AG09319 (cell line): ENCODE measurements around the gene KCTD21.
"Not testable (repeated sequence)": the region's sequence is repeated elsewhere in the genome, so short reads cannot be mapped to it uniquely, and the experiment has no call there.

Experiments used
- DNase-seq: peaks from one replicate; pipeline ENCODE4 v3.0.0-alpha.2; 2010; ENCODE audit warnings: low read depth; ENCODE audit errors: extremely low read depth
- CTCF ChIP-seq: IDR thresholded peaks from 2 replicates; pipeline ENCODE4 v1.5.1; 2011; ENCODE audit warnings: low read depth, mild to moderate bottlenecking, inconsistent platforms, low read length, moderate library complexity

KCTD21 gene

GRCh38 chr11:78177216-78177615 is 11.2 kb downstream of the KCTD21 start:
- TF ChIP-seq CTCF: no peak
- DNase-seq: no peak

GRCh38 chr11:78176605-78177141 is 11.8 kb downstream of the KCTD21 start:
- DNase-seq: no peak
- TF ChIP-seq CTCF: no peak

- not testable (repeated sequence) for DNase-seq
Observed at GRCh38 chr11:78175862-78176261, 12.6 kb downstream of the KCTD21 start.

GRCh38 chr11:78171951-78172350 is 16.5 kb downstream of the KCTD21 start:
- no peak for TF ChIP-seq CTCF
- DNase-seq: no peak

GRCh38 chr11:78170874-78171549 is 17.4 kb downstream of the KCTD21 start:
- no peak for DNase-seq
- TF ChIP-seq CTCF: no peak

- DNase-seq: no peak
- TF ChIP-seq CTCF: no peak
Observed at GRCh38 chr11:78170413-78170812, 18.0 kb downstream of the KCTD21 start.

- peak; percentile 87 for DNase-seq
- no peak for TF ChIP-seq CTCF
Observed at GRCh38 chr11:78168539-78169477, 19.6 kb downstream of the KCTD21 start.
